Measurements from ENCODE around the gene SDK2.

SDK2 gene

DNA sequence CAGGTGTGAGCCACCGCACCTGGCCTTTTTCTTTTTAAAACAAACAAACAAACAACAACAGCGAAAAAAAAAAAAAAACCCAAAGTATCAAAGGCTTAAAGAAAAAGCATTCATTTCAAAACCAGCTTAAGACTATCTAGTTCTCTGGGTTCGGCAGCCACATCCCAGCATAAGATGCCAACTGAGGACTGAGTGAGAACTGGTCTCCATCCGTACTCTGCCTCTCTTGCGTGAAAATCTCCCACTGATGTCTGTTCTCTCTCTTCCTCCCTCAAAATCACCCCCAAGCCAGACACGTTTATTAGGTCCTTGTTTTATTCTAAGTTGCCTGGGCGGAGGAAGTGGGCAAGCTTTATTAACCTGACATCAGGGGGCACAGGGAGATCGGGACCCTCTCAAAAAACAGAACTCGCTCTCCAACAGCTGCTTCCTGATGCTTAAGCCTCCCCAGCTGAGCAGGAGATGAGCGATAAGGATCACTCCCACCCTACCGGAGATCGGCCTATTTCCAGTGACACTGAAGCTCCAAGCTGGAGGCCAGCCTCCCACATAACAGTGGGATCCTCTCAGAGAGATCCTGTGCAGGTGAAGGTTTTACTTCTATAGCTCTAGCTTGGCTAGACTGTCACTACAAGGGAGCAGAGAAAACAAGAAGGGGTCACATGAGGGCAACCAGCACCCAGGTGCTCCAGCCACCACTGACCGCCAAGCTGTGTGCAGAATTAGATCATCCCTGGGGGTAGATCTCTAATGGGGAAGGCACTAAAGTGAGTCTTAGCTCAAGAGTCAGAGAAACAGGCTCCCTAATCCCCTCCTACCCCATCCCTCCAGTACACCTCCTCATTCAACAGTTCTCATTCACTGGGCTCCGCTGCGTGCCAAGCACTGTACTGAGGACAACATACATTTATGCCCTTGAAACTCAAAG lies 346.0 kb downstream of the SDK2 start:
- no peak for DNase-seq (ENCODE audit: insufficient read length, low spot score)
- no peak for FAIRE-seq
- no peak for TF ChIP-seq POLR2A (IDR thresholded peaks at IDR 0.05; ENCODE audit: low read depth, low read length)

DNA sequence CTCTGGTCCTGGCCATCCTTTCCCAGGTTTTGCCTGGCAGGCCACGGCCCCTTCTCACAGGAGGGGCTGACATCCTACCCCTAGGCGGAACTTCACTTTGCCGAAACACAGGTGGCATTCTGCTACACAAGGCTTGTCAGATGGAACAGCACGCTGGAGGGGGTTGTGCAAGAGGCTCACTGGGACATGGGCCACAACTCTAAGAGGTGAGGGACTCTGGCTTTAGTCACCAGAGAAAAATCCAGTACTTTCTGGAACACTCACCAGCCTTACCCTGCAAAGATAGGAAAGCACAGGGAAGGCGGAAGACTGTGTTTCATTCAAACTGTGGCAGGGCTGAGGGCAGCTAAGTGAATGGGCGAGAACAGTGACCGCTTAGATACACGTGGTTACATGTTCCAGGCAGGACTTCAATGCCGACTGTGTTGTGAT lies 350.7 kb downstream of the SDK2 start:
- no peak for DNase-seq (ENCODE audit: insufficient read length, low spot score)
- FAIRE-seq, result no peak
- TF ChIP-seq POLR2A (IDR thresholded peaks at IDR 0.05; ENCODE audit: low read depth, low read length), result no peak

DNA sequence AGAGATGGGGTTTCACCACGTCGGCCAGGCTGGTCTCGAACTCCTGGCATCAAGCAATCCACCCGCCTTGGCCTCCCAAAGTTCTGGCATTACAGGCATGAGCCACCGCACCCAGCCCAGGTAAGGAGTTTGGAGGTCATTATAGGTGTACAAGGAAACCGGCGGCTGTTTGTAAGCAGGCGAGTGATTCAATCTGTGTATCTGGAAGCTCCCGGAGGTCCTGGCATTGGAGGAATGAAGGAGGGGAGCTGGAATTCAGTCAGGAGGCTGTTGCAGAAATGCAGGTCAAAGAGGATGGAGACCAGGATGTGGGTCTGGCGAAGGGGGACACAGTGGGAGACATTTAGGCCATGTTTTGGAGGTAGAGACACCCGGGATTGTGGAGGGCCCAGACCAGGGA lies 351.2 kb downstream of the SDK2 start:
- no peak for FAIRE-seq
- no peak for TF ChIP-seq POLR2A (IDR thresholded peaks at IDR 0.05; ENCODE audit: low read depth, low read length)

DNA sequence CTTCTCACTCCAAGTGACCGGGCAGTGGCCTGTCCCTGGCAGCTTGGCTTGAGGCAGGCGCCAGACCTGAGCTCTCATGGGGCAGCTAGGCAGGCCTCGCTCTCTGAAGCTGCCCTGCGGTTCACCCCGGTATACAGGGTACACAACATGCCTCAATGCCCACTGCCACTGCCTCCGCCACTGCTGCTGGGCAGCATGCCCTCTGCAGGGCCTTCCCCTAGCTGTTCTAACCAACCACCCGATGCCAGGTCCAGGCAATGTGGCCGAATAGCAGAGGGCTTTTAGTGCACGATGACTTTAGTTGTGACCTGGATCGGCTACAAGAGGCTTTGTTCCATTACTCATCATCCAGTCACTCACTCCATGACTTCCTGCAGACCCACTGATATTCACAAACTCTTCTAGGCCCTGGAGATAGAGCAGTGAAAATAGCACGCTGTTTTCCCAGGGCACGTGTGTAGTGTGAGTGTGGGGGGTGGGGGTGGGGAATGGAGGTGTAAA lies 352.2 kb downstream of the SDK2 start:
- peak; percentile 39 for TF ChIP-seq POLR2A (IDR thresholded peaks at IDR 0.05; ENCODE audit: low read depth, low read length)
- FAIRE-seq, result peak; percentile 73
- DNase-seq (ENCODE audit: insufficient read length, low spot score), result peak; percentile 69

More for the DNA sequence above, 351.2 kb downstream of the SDK2 start:
- DNase-seq (ENCODE audit: insufficient read length, low spot score), result no peak

DNA sequence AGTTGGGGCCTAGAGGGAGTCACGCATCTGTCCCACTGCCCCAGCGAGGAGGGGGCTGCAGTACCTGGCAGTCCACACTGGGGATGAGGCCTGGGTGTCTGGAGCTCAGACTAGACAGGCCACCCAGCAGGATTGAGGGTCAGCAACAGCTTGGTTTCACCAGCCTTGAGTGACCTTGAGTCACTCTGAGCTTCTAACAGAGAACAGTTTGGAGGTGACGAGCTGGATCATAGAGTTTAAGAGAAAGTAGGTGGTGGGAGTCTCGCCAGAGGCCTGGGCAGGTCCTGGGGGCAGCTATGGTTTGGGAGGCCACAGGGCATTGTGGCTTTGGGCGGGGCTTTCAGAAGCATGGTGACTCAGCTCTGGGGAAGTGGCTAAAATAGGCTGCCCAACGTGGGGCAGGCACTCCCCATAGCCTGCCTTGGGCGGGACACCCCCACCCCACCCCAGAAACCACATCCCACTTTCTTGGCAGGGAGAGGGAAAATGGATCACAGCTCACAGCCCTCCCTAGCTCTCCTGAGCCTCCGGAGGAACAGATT lies 352.9 kb downstream of the SDK2 start:
- 0 out of 2 replicates have a peak, but pooled peaks have one; percentile 15 for TF ChIP-seq POLR2A (IDR thresholded peaks at IDR 0.05; ENCODE audit: low read depth, low read length)
- FAIRE-seq (peak; percentile 70), DNase-seq (ENCODE audit: insufficient read length, low spot score) (peak; percentile 92)

DNA sequence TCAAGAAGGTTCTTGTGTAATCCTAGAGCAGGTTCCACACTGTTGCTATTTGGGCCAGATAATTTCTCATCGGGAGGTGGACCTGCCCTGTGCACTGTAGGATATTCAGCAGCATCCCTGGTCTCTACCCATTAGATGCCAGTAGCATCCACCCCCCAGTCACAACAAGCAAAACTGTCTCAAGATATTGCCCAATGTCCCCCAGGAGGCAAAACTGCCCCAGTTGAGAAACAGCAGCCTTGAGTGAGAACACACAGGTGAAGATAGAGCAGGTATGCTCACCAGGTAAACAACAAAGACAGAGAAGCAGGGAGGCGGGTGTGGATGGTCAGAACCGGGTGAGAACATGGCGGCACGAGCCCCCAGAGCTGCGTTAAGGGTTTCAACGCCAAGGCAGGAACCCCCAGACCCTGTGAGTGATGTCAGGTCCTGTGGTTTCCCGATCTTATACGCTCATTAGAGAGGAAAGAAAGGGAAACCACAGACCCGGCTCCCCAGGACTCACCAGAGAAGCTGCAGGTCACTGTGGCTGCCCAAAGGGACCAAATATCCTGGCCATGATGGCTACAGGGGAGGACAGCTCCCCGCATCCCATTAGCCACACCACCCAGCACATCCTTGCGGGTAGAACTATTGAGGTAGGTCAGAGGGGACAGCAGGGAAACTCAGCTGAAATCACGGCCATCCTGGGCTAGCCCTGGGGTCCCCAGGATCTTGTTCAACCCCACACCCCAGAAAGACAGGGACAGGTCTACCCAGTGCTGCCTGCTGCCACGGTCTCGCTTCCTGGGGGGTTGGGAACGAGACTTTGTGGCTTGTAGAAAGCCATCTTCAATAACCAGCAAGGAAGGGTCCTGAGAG lies 353.6 kb downstream of the SDK2 start:
- FAIRE-seq (no peak), DNase-seq (ENCODE audit: insufficient read length, low spot score) (no peak)
- no peak for TF ChIP-seq POLR2A (IDR thresholded peaks at IDR 0.05; ENCODE audit: low read depth, low read length)

DNA sequence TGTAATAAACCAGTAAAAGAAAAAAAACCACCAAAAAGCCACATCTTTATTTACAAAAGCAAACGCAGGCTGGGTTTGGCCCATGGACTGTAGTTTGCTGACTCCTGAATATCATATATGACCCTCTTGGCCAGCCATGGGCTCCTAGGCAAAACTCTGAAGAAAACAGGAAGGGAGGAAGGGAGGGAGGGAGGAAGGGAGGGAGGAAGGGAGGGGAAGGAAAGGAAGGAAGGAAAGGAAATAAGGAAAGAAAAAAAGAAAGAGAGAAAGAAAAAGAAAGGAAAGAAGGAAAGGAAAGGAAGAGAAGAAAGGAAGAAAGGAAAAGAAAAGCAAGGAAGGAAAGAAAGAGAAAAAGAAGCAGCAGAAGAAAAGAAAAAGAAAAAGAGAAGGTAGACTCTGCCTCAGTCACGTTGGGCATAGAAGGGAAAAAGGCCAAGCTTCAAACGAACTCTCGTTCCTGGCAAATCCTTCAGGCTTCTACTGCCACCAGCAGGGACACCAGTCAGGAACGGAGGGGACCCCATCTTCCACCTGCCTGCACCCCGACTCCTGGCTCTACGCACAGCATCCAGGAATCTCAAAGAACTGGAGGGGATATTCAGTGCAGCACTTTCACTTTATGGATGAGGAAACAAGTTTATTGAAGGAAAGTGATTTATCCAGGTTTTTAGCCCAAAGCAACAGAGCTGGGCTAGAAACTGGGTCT lies 354.5 kb downstream of the SDK2 start:
- FAIRE-seq, result no peak
- no peak for TF ChIP-seq POLR2A (IDR thresholded peaks at IDR 0.05; ENCODE audit: low read depth, low read length)
- DNase-seq (ENCODE audit: insufficient read length, low spot score), result no peak

DNA sequence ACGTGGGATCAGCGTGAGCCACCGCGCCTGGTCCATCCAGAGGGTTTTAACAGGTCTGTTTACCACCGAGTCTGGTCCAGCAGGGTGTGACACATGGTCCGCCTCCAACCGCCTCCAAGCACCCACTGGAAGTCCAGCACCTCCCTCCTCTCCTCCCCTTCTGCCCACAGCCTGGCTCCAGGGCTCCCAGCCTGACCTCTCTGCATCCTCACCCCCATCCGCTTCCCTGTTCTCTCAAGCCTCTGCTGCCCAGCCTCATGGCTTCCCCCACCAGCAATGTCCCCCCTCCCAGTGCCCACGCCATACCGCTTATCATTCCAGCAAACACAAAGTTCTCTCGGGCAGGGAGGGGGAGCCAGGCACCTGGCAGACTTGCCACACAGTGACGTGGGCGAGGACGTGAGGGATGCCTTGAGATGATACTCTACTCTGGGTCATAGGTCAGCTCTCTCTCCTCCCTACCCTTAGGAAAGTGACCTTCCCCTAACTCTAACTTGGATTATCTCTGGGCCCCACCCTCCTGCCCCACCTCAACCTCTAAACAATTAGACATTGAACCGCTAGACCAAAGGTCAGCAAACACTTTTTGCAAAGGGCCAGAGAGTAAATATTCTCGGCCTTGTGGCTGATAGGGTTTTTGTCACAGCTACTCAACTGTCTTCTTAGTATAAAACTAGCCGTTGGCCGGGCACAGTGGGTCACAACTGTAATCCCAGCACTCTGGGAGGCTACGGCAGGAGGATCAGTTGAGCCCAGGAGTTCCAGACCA lies 355.5 kb downstream of the SDK2 start:
- DNase-seq (ENCODE audit: insufficient read length, low spot score) (no peak), FAIRE-seq (no peak)
- TF ChIP-seq POLR2A (IDR thresholded peaks at IDR 0.05; ENCODE audit: low read depth, low read length), result no peak

DNA sequence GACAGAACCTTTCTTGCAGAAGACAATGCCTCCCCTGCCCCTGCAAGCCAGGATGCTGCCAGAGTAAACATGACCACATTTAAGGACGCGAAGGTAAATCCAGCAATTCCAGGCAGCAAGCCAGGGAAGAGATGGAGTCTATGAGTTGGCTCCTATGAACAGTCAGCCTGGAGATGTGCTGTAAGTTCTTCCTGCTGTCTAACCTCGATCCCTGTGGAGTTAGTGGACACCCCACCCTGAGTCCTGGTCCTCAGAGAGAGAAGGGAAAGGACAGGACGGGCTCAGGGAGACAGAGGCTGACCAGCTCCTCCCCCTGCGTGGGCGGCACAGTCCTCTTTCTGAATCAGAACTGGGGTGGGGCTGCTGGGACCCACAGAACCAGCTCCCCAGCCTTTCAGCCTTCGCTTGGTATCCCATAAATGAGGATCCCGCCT lies 357.4 kb downstream of the SDK2 start:
- FAIRE-seq, result no peak

DNA sequence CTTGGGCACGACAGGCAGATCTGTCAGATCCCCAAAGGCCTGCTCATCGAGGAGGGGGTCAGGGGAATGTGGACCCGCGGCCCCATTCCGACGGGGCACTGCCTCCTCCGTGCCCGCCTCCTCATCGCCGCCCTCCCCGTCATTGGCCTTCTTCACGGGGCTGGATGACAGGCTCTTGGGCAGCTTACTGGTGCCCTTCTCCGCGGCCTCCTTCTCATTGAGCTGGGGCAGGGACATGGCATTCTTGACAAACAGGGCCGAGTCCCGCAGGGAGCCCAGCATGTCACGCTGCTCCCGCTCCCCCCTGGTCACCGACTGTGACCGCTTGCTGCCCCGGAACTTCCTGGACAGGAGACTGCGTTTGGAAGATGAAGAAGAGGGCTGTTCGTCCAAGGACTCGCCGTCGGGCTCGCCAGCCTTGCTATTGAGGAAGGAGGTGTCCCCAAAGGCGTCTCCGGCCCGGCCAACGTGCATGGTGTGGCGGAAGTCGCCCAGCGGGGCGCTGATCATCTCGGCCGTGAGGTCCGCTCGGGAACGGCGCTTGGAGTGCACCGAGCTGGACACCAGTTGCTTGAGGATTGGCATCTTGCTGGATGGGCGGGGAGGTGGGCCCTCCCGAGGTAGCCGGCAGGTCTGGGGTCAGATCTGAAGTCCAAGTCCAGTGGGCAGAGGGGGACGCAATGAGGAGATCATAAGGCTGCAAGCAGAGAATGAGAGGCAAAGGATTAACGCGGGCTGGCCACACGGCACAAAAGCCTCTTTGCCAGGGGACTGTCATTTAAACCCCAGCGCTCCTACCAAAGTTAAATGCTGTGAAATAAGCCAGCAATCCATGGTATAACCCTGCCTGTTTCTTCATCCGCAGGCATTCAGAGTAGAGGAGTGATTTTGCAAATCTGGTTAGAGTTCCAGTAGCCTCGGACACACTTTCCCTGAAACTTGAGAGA lies 358.1 kb downstream of the SDK2 start:
- FAIRE-seq (no peak), DNase-seq (ENCODE audit: insufficient read length, low spot score) (no peak)
- TF ChIP-seq POLR2A (IDR thresholded peaks at IDR 0.05; ENCODE audit: low read depth, low read length), result no peak

More for the DNA sequence above, 357.4 kb downstream of the SDK2 start:
- DNase-seq (ENCODE audit: insufficient read length, low spot score), result no peak
- no peak for TF ChIP-seq POLR2A (IDR thresholded peaks at IDR 0.05; ENCODE audit: low read depth, low read length)

DNA sequence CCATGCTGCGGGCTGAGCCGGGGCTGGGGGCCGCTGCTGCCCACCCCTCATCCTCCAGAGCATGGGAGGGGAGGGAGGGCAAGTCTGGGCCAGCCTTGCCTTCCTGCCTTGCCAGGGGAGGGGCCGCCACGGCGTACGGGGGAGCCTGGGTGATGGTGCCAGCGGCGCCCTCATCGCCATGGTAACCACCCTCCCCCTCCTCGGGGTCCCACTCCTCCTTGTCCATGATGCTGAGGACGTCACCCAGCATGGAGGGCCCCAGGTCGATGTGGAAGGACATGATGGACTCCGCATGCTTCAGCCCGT lies 358.7 kb downstream of the SDK2 start:
- no peak for TF ChIP-seq POLR2A (IDR thresholded peaks at IDR 0.05; ENCODE audit: low read depth, low read length)
- DNase-seq (ENCODE audit: insufficient read length, low spot score) (no peak), FAIRE-seq (no peak)
